Vagina (tissue), 2 donors: ENCODE data around the gene RASGRP3.
"Not testable (repeated sequence)": the region's sequence is repeated elsewhere in the genome, so short reads cannot be mapped to it uniquely, and the experiment has no call there.

Experiments
- CTCF ChIP-seq, 3 experiments: fragments of 450-650 bp in 2 of 3; fragments of 200-600 bp in 1 of 3; sonication (generic) in 1 of 3; IDR thresholded peaks; one replicate each; pipeline ENCODE4 v1.5.1; 2017 to 2019; ENCODE audit warnings: antibody characterized with exemption in 3 of 3, mild to moderate bottlenecking in 2 of 3, moderate library complexity in 2 of 3
- POLR2A ChIP-seq, 2 donors: fragments of 450-650 bp; IDR thresholded peaks; one replicate each; pipeline ENCODE4 v1.6.1; 2017; ENCODE audit warnings: antibody characterized with exemption in 2 of 2, mild to moderate bottlenecking in 2 of 2, moderate library complexity in 2 of 2
- POLR2AphosphoS5 ChIP-seq, 2 donors: sonication (generic); formaldehyde crosslinking; IDR thresholded peaks; one replicate each; pipeline ENCODE4 v1.9.0; 2017; ENCODE audit warnings: antibody characterized with exemption in 2 of 2, mild to moderate bottlenecking in 2 of 2, low read depth in 1 of 2; ENCODE audit not compliant: insufficient read depth in 1 of 2

- not testable (repeated sequence) for TF ChIP-seq CTCF (IDR thresholded peaks at IDR 0.05); POLR2AphosphoS5 (IDR thresholded peaks at IDR 0.05; ENCODE audit: insufficient read depth in 1 of 2, low read depth in 1 of 2); POLR2A (IDR thresholded peaks at IDR 0.05)
Measured at GRCh38 chr2:33462512-33462911, 13.9 kb upstream of the RASGRP3 start.
